Measurements from ENCODE around the gene NCOA1. TPM values are rescaled to one million over a fixed set of nuclear protein-coding genes. Genes with fewer than 3 reads are reported as not detected.

Gene NCOA1
- 10 to 100 TPM; 15.8 to 16.6 TPM for total RNA-seq

GRCh38 chr2:24490690-24491541, at the start of gene NCOA1:
Gene NCOA1 (plus strand): TSS chr2:24491254. CDS start chr2:24658678, 167,424 bp downstream.
- ChIA-PET POLR2A (interaction anchor here (0.7 to 2.4 kb wide), 10 partner anchors 12 to 1856 kb away, joined by 3 to 10 read pairs (median 4); partner anchors contain the start of genes ADGRF3, ATAD2B, CENPO and ITSN2), CTCF (interaction anchor here (1.6 kb wide), 1 partner anchor 68 kb away, joined by 4 read pairs; no protein-coding TSS in a partner anchor)
- Mint-ChIP-seq H3K27me3 (peaks cover 5% of the 10 kb centered on the region), H3K27ac (peak within 1 kb of the TSS; percentile 75), H3K36me3 (ENCODE audit: low read depth) (peaks cover 6% of the 10 kb centered on the region), H3K9me3 (no peaks in the 10 kb centered on the region), H3K4me3 (peak within 1 kb of the TSS; percentile 80), H3K4me1 (peaks cover 40% of the 10 kb centered on the region)
- peak; percentile 91 for DNase-seq

- peaks cover 10% of the 10 kb centered on the region for H3K9me3 Mint-ChIP-seq
- H3K4me3 Mint-ChIP-seq = no peak overlapping the region
- ChIA-PET CTCF (no interaction called here), POLR2A (no interaction called here)
- DNase-seq = no peak
- H3K4me1 Mint-ChIP-seq = no peaks in the 10 kb centered on the region
- peaks cover 2% of the 10 kb centered on the region for H3K36me3 Mint-ChIP-seq (ENCODE audit: low read depth)
- H3K27me3 Mint-ChIP-seq = peaks cover 9% of the 10 kb centered on the region
- H3K27ac Mint-ChIP-seq = no peak overlapping the region
Measured at GRCh38 chr2:24448797-24449196, 42.3 kb upstream of the NCOA1 start.

- Mint-ChIP-seq H3K4me3 (no peak overlapping the region), H3K27ac (no peak overlapping the region), H3K9me3 (peaks cover 10% of the 10 kb centered on the region), H3K4me1 (no peaks in the 10 kb centered on the region), H3K27me3 (peaks cover 9% of the 10 kb centered on the region), H3K36me3 (ENCODE audit: low read depth) (peaks cover 2% of the 10 kb centered on the region)
- DNase-seq = no peak
- CTCF ChIA-PET = no interaction called here
- POLR2A ChIA-PET = no interaction called here
Measured at GRCh38 chr2:24449344-24449743, 41.7 kb upstream of the NCOA1 start.

GRCh38 chr2:24451805-24452501, 39.1 kb upstream of the NCOA1 start:
- Mint-ChIP-seq H3K27ac (no peak overlapping the region), H3K9me3 (peaks cover 10% of the 10 kb centered on the region)
- POLR2A ChIA-PET = no interaction called here

GRCh38 chr2:24452502-24452885, 38.6 kb upstream of the NCOA1 start:
- H3K36me3 Mint-ChIP-seq (ENCODE audit: low read depth) = peaks cover 2% of the 10 kb centered on the region
- H3K9me3 Mint-ChIP-seq = peaks cover 10% of the 10 kb centered on the region
- H3K4me3 Mint-ChIP-seq = no peak overlapping the region
- POLR2A ChIA-PET = no interaction called here
- DNase-seq = no peak
- CTCF ChIA-PET = no interaction called here
- H3K4me1 Mint-ChIP-seq = peaks cover 3% of the 10 kb centered on the region
- H3K27me3 Mint-ChIP-seq = peaks cover 10% of the 10 kb centered on the region
- no peak overlapping the region for H3K27ac Mint-ChIP-seq

More at GRCh38 chr2:24451805-24452501, 39.1 kb upstream of the NCOA1 start:
- Mint-ChIP-seq H3K27me3 (peaks cover 10% of the 10 kb centered on the region), H3K4me3 (no peak overlapping the region), H3K4me1 (peaks cover 3% of the 10 kb centered on the region), H3K36me3 (ENCODE audit: low read depth) (peaks cover 2% of the 10 kb centered on the region)
- CTCF ChIA-PET = no interaction called here
- no peak for DNase-seq

- peaks cover 8% of the 10 kb centered on the region for H3K9me3 Mint-ChIP-seq
- peaks cover under 1% of the 10 kb centered on the region for H3K36me3 Mint-ChIP-seq (ENCODE audit: low read depth)
- ChIA-PET CTCF (no interaction called here), POLR2A (no interaction called here)
- H3K27me3 Mint-ChIP-seq = peaks cover 4% of the 10 kb centered on the region
- H3K4me1 Mint-ChIP-seq = peaks cover 3% of the 10 kb centered on the region
- no peak overlapping the region for H3K27ac Mint-ChIP-seq
- no peak overlapping the region for H3K4me3 Mint-ChIP-seq
- no peak for DNase-seq
Measured at GRCh38 chr2:24453379-24454073, 37.5 kb upstream of the NCOA1 start.

- POLR2A ChIA-PET = interaction anchor here (0.7 kb wide), 1 partner anchor 456 kb away, joined by 3 read pairs; no protein-coding TSS in a partner anchor
- peaks cover 3% of the 10 kb centered on the region for H3K4me1 Mint-ChIP-seq
- peaks cover 7% of the 10 kb centered on the region for H3K9me3 Mint-ChIP-seq
- H3K36me3 Mint-ChIP-seq (ENCODE audit: low read depth) = no peaks in the 10 kb centered on the region
- CTCF ChIA-PET = interaction anchor here (0.9 kb wide), 1 partner anchor 15 kb away, joined by 3 read pairs; no protein-coding TSS in a partner anchor
- H3K27me3 Mint-ChIP-seq = peaks cover 6% of the 10 kb centered on the region
- no peak for DNase-seq
- no peak overlapping the region for H3K4me3 Mint-ChIP-seq
- H3K27ac Mint-ChIP-seq = no peak overlapping the region
Measured at GRCh38 chr2:24454294-24454693, 36.8 kb upstream of the NCOA1 start.

GRCh38 chr2:24456599-24457556, 34.2 kb upstream of the NCOA1 start:
- CTCF ChIA-PET = no interaction called here
- no peak overlapping the region for H3K4me3 Mint-ChIP-seq
- POLR2A ChIA-PET = no interaction called here

GRCh38 chr2:24457696-24458386, 33.2 kb upstream of the NCOA1 start:
- ChIA-PET POLR2A (no interaction called here), CTCF (no interaction called here)
- Mint-ChIP-seq H3K36me3 (ENCODE audit: low read depth) (no peaks in the 10 kb centered on the region), H3K4me1 (peaks cover 7% of the 10 kb centered on the region), H3K9me3 (no peaks in the 10 kb centered on the region), H3K27ac (no peak overlapping the region), H3K27me3 (peaks cover 6% of the 10 kb centered on the region), H3K4me3 (no peak overlapping the region)
- DNase-seq = no peak

More at GRCh38 chr2:24456599-24457556, 34.2 kb upstream of the NCOA1 start:
- Mint-ChIP-seq H3K36me3 (ENCODE audit: low read depth) (no peaks in the 10 kb centered on the region), H3K27ac (no peak overlapping the region), H3K4me1 (peaks cover 5% of the 10 kb centered on the region), H3K27me3 (peaks cover 6% of the 10 kb centered on the region), H3K9me3 (no peaks in the 10 kb centered on the region)
- no peak for DNase-seq

GRCh38 chr2:24459224-24460161, 31.6 kb upstream of the NCOA1 start:
- peaks cover 6% of the 10 kb centered on the region for H3K27me3 Mint-ChIP-seq
- no peak overlapping the region for H3K27ac Mint-ChIP-seq
- POLR2A ChIA-PET = no interaction called here
- peaks cover 7% of the 10 kb centered on the region for H3K4me1 Mint-ChIP-seq
- no peak for DNase-seq
- no peak overlapping the region for H3K4me3 Mint-ChIP-seq
- no peaks in the 10 kb centered on the region for H3K9me3 Mint-ChIP-seq
- no peaks in the 10 kb centered on the region for H3K36me3 Mint-ChIP-seq (ENCODE audit: low read depth)
- CTCF ChIA-PET = no interaction called here

GRCh38 chr2:24461685-24462084, 29.4 kb upstream of the NCOA1 start:
- H3K27me3 Mint-ChIP-seq = peaks cover 4% of the 10 kb centered on the region
- no peaks in the 10 kb centered on the region for H3K36me3 Mint-ChIP-seq (ENCODE audit: low read depth)
- CTCF ChIA-PET = no interaction called here
- DNase-seq = no peak
- H3K4me1 Mint-ChIP-seq = peaks cover 4% of the 10 kb centered on the region
- POLR2A ChIA-PET = no interaction called here
- H3K9me3 Mint-ChIP-seq = no peaks in the 10 kb centered on the region
- H3K4me3 Mint-ChIP-seq = no peak overlapping the region
- H3K27ac Mint-ChIP-seq = no peak overlapping the region

Data from activated CD4-positive, alpha-beta memory T cell treated with anti-CD3 and anti-CD28 coated beads, Interleukin-2, amount 10 ng/mL, durations not matched to agents 7 days and 5 days (primary cell).